IMR-90 (cell line): ENCODE measurements around the gene BOLA1. TPM values are rescaled to one million over a fixed set of nuclear protein-coding genes. Genes with fewer than 3 reads are reported as not detected.

ENCODE experiments used
- polyA plus RNA-seq, 3 experiments: library from polyadenylated mRNA; depleted of rRNA; stranded (reverse); fragments of >200 nt; gene quantifications; 2 replicates each; pipeline ENCODE4 v1.2.3, GENCODE V29; 2012; ENCODE audit warnings: low replicate concordance in 1 of 3
- total RNA-seq: library from RNA; depleted of rRNA; stranded (reverse); fragments of >200 nt; gene quantifications from 2 replicates; pipeline ENCODE4 v1.2.3, GENCODE V29; 2012; rRNA removed

The BOLA1 gene
- total and polyA plus RNA-seq, 2 of the 4 experiments (the other 2 are of a cell fraction), result 3.4 to 12.6 TPM

Other genes with a start within 250 kb of the BOLA1 start
- gene FCGR1A, start 116.9 kb upstream of the BOLA1 start, total RNA-seq, result not detected in 2 replicates
- gene FCGR1A, start 116.9 kb upstream of the BOLA1 start, polyA plus RNA-seq (2012; rRNA removed), result not detected in 2 replicates
- gene SV2A, start 18.3 kb downstream of the BOLA1 start, total RNA-seq, result 15.4 and 16.4 TPM in 2 replicates
- gene SV2A, start 18.3 kb downstream of the BOLA1 start, polyA plus RNA-seq (2012; rRNA removed), result 18.1 and 19.6 TPM in 2 replicates
- 6.6 and 11.4 TPM in 2 replicates for gene SF3B4, start 28.2 kb downstream of the BOLA1 start, total RNA-seq
- 62.6 and 64.4 TPM in 2 replicates for gene SF3B4, start 28.2 kb downstream of the BOLA1 start, polyA plus RNA-seq (2012; rRNA removed)
- 1.7 and 2.0 TPM in 2 replicates for gene MTMR11, start 37.3 kb downstream of the BOLA1 start, total RNA-seq
- gene MTMR11, start 37.3 kb downstream of the BOLA1 start, polyA plus RNA-seq (2012; rRNA removed), result 14.3 and 14.6 TPM in 2 replicates
- gene OTUD7B, start 111.2 kb downstream of the BOLA1 start, total RNA-seq, result 18.1 and 18.6 TPM in 2 replicates
- gene OTUD7B, start 111.2 kb downstream of the BOLA1 start, polyA plus RNA-seq (2012; rRNA removed), result 6.9 and 7.5 TPM in 2 replicates
- gene VPS45, start 168.2 kb downstream of the BOLA1 start, total RNA-seq, result 32.4 and 41.1 TPM in 2 replicates
- gene VPS45, start 168.2 kb downstream of the BOLA1 start, polyA plus RNA-seq (2012; rRNA removed), result 28.1 and 33.3 TPM in 2 replicates